Body of pancreas (tissue), 4 donors: ENCODE measurements around the gene GPR146. TPM values are rescaled to one million over a fixed set of nuclear protein-coding genes. Genes with fewer than 3 reads are reported as not detected.

Experiments used
- ATAC-seq: fragments of 150-250 bp; one replicate; pipeline ENCODE4 v1.9.1; 2016
- DNase-seq, 4 donors: peaks; one replicate each; pipeline ENCODE4 v3.0.0-alpha.2; 2019
- H3K27ac ChIP-seq, 4 donors: fragments of 200-600 bp; sonication (generic); 1 replicate in 3 of 4; 2 replicates in 1 of 4; pipeline versions ENCODE4 v1.5.1 to v1.6.1; 2016 to 2019; ENCODE audit warnings: mild to moderate bottlenecking in 1 of 4, mixed read lengths in 1 of 4, moderate library complexity in 1 of 4
- H3K27me3 ChIP-seq, 2 donors: fragments of 200-600 bp; sonication (generic); one replicate each; pipeline ENCODE4 v1.6.0; 2016; ENCODE audit warnings: mild to moderate bottlenecking in 1 of 2
- H3K36me3 ChIP-seq, 2 donors: fragments of 200-600 bp; sonication (generic); replicated peaks in 1 of 2; 2 replicates each; pipeline ENCODE4 v1.5.1; 2016; ENCODE audit warnings: low read depth in 2 of 2; ENCODE audit not compliant: insufficient read depth in 1 of 2
- H3K4me1 ChIP-seq: fragments of 200-600 bp; sonication (generic); one replicate; pipeline ENCODE4 v1.6.0; 2016
- H3K4me3 ChIP-seq, 2 donors: fragments of 200-600 bp; sonication (generic); 1 replicate in 1 of 2; 2 replicates in 1 of 2; pipeline ENCODE4 v1.5.1; 2016 to 2019
- H3K9me3 ChIP-seq, 3 donors: fragments of 200-600 bp; sonication (generic); 1 replicate in 2 of 3; 2 replicates in 1 of 3; pipeline ENCODE4 v1.5.1; 2016
- CTCF ChIP-seq, 7 experiments: fragments of 450-650 bp in 4 of 7; fragments of 200-600 bp in 3 of 7; sonication (generic) in 3 of 7; IDR thresholded peaks; one replicate each; pipeline ENCODE4 v1.5.1; 2016 to 2019; ENCODE audit warnings: antibody characterized with exemption in 7 of 7
- POLR2A ChIP-seq, 3 donors: fragments of 450-650 bp; IDR thresholded peaks; one replicate each; pipeline ENCODE4 v1.6.1; 2016; ENCODE audit warnings: antibody characterized with exemption in 3 of 3, mild to moderate bottlenecking in 2 of 3
- WGBS, 2 donors: methylation state at CpG; one replicate each; pipeline ENCODE4 v1.1.5; 2017; 5-methylcytosine and 5-hydroxymethylcytosine counted together
- intact Hi-C: fragments of 100-400 bp; cut with DNase I; formaldehyde crosslinking; loops from one replicate; pipeline ENCODE4 v1.15.1; 2023
- total RNA-seq, 2 donors: library from RNA; depleted of rRNA; stranded (reverse); fragments of >200 nt; gene quantifications; one replicate each; pipeline ENCODE4 v1.1.0, GENCODE V29; 2016

Gene GPR146
- total RNA-seq, 2 donors from 2014 or later, result 8.8 to 11.2 TPM

GRCh38 chr7:1101563-1102431, 57.5 kb downstream of the GPR146 start:
- Histone ChIP-seq H3K4me1 (peaks cover 26% of the 10 kb centered on the region), H3K9me3 (no peaks in the 10 kb centered on the region), H3K27me3 (no peaks in the 10 kb centered on the region), H3K36me3 (no peaks in the 10 kb centered on the region), H3K27ac (peak overlapping the region in 1 of 4 donors; percentile 8), H3K4me3 (no peak overlapping the region)
- WGBS, 2 donors, result 66 to 78% methylated on average over 22 to 47 of the region's 47 CpGs
- intact Hi-C loops, result no loop called here
- DNase-seq (peak in 3 of 4 donors; percentile 43 to 66 (median 44)), ATAC-seq (peak; percentile 49)
- TF ChIP-seq CTCF (IDR thresholded peaks at IDR 0.05) (no peak), POLR2A (IDR thresholded peaks at IDR 0.05) (no peak)

- no peaks in the 10 kb centered on the region for H3K27me3 ChIP-seq
- intact Hi-C loops, result no loop called here
- H3K9me3 ChIP-seq, result no peaks in the 10 kb centered on the region
- no peak for ATAC-seq
- TF ChIP-seq CTCF (IDR thresholded peaks at IDR 0.05) (no peak), POLR2A (IDR thresholded peaks at IDR 0.05) (no peak)
- H3K4me3 ChIP-seq, result no peak overlapping the region
- 67 to 68% methylated on average over 20 to 34 of the region's 34 CpGs for WGBS, 2 donors
- DNase-seq, result no peak
- peak overlapping the region in 1 of 4 donors; percentile 3 for H3K27ac ChIP-seq
- H3K36me3 ChIP-seq, result no peaks in the 10 kb centered on the region
- H3K4me1 ChIP-seq, result peaks cover 26% of the 10 kb centered on the region
Observed at GRCh38 chr7:1103009-1103788, 58.9 kb downstream of the GPR146 start.

- DNase-seq (no peak), ATAC-seq (no peak)
- Histone ChIP-seq H3K27ac (no peak overlapping the region), H3K36me3 (no peaks in the 10 kb centered on the region), H3K27me3 (no peaks in the 10 kb centered on the region), H3K4me1 (peaks cover 26% of the 10 kb centered on the region), H3K4me3 (no peak overlapping the region), H3K9me3 (no peaks in the 10 kb centered on the region)
- TF ChIP-seq CTCF (IDR thresholded peaks at IDR 0.05) (no peak), POLR2A (IDR thresholded peaks at IDR 0.05) (no peak)
- intact Hi-C loops, result no loop called here
- WGBS, 2 donors, result 90% methylated on average over 7 to 21 of the region's 21 CpGs
Observed at GRCh38 chr7:1103789-1104515, 59.6 kb downstream of the GPR146 start.

- intact Hi-C loops, result no loop called here
- Histone ChIP-seq H3K36me3 (no peaks in the 10 kb centered on the region), H3K4me1 (peaks cover 26% of the 10 kb centered on the region), H3K4me3 (no peak overlapping the region), H3K27ac (no peak overlapping the region), H3K27me3 (no peaks in the 10 kb centered on the region), H3K9me3 (no peaks in the 10 kb centered on the region)
- ATAC-seq (no peak), DNase-seq (no peak)
- 81 to 87% methylated on average over 13 of the region's 13 CpGs for WGBS, 2 donors
- TF ChIP-seq CTCF (IDR thresholded peaks at IDR 0.05), result no peak
- TF ChIP-seq POLR2A (IDR thresholded peaks at IDR 0.05), result no peak
Observed at GRCh38 chr7:1104516-1105179, 60.3 kb downstream of the GPR146 start.
